GM23338 (cell line): Measurements from ENCODE around the gene ATP10D. TPM values are rescaled to one million over a fixed set of nuclear protein-coding genes. Genes with fewer than 3 reads are reported as not detected.

ENCODE experiments used
- ATAC-seq: fragments of 200-7000 bp; cut with Tn5 transposase; 3 replicates; pipeline ENCODE4 v1.9.1; 2020
- DNase-seq: peaks from one replicate; pipeline ENCODE4 v3.0.0-alpha.2; 2015; ENCODE audit warnings: low spot score
- H2AFZ ChIP-seq: fragments of 200-600 bp; sonication (generic); 2 replicates; pipeline ENCODE4 v1.8.0; 2016; ENCODE audit warnings: antibody characterized with exemption, mild to moderate bottlenecking, moderate library complexity
- H3F3A ChIP-seq: fragments of 200-600 bp; sonication (generic); replicated peaks from 2 replicates; pipeline ENCODE4 v1.8.0; 2017; ENCODE audit warnings: antibody characterized with exemption, mixed run types, low read depth
- H3K27ac ChIP-seq: fragments of 200-600 bp; sonication (generic); 2 replicates; pipeline ENCODE4 v1.6.1; 2016; ENCODE audit warnings: low read depth
- H3K27me3 ChIP-seq: fragments of 200-600 bp; sonication (generic); 2 replicates; pipeline ENCODE4 v1.8.0; 2016; ENCODE audit warnings: mild to moderate bottlenecking, mixed run types, moderate library complexity; ENCODE audit not compliant: insufficient read depth
- H3K36me3 ChIP-seq: fragments of 200-600 bp; sonication (generic); 2 replicates; pipeline ENCODE4 v1.8.0; 2016; ENCODE audit warnings: mild to moderate bottlenecking; ENCODE audit not compliant: insufficient read depth
- H3K4me1 ChIP-seq: fragments of 200-600 bp; sonication (generic); 2 replicates; pipeline ENCODE4 v1.8.0; 2016; ENCODE audit warnings: mild to moderate bottlenecking, moderate library complexity; ENCODE audit not compliant: insufficient read depth
- H3K4me2 ChIP-seq: fragments of 200-600 bp; sonication (generic); 2 replicates; pipeline ENCODE4 v1.7.1; 2017; ENCODE audit warnings: mixed run types
- H3K4me3 ChIP-seq: fragments of 200-600 bp; sonication (generic); 2 replicates; pipeline ENCODE4 v1.6.1; 2016; ENCODE audit warnings: mixed run types
- H3K79me2 ChIP-seq: fragments of 200-600 bp; sonication (generic); replicated peaks from 2 replicates; pipeline ENCODE4 v1.8.0; 2017; ENCODE audit warnings: mild to moderate bottlenecking; ENCODE audit not compliant: insufficient read depth
- H3K9me2 ChIP-seq: fragments of 200-600 bp; sonication (generic); 2 replicates; pipeline ENCODE4 v1.8.0; 2017; ENCODE audit not compliant: insufficient read depth
- H4K20me1 ChIP-seq: fragments of 200-600 bp; sonication (generic); replicated peaks from 2 replicates; pipeline ENCODE4 v1.8.0; 2017; ENCODE audit warnings: mild to moderate bottlenecking; ENCODE audit not compliant: insufficient read depth
- H3K27ac Mint-ChIP-seq: 2 replicates; pipeline ENCODE4 v1.8.0; 2020; ENCODE audit warnings: inconsistent platforms, mild to moderate bottlenecking, moderate library complexity, mixed read lengths
- H3K27me3 Mint-ChIP-seq: 3 replicates; pipeline ENCODE4 v1.8.0; 2022; ENCODE audit warnings: low read depth, mild to moderate bottlenecking, moderate library complexity, mixed read lengths, inconsistent platforms; ENCODE audit not compliant: insufficient read depth, poor library complexity
- H3K36me3 Mint-ChIP-seq: 3 replicates; pipeline ENCODE4 v1.8.0; 2021; ENCODE audit warnings: low read depth, mild to moderate bottlenecking, inconsistent platforms, moderate library complexity, mixed read lengths
- H3K4me1 Mint-ChIP-seq: 3 replicates; pipeline ENCODE4 v1.8.0; 2020; ENCODE audit warnings: mild to moderate bottlenecking, inconsistent platforms, mixed read lengths
- H3K4me3 Mint-ChIP-seq: 3 replicates; pipeline ENCODE4 v1.8.0; 2021; ENCODE audit warnings: moderate library complexity, mild to moderate bottlenecking, inconsistent platforms, mixed read lengths
- H3K9me3 Mint-ChIP-seq: 3 replicates; pipeline ENCODE4 v1.8.0; 2020; ENCODE audit warnings: moderate library complexity, mild to moderate bottlenecking, inconsistent platforms, mixed read lengths
- CREB1 ChIP-seq: fragments of 250-450 bp; sonication (Bioruptor Pico); IDR thresholded peaks from 2 replicates; pipeline ENCODE4 v1.5.0; 2020; ENCODE audit warnings: low read depth, mild to moderate bottlenecking, moderate library complexity
- CTCF ChIP-seq, 2 experiments: fragments of 200-600 bp in 1 of 2; sonication (generic) in 1 of 2; conservative IDR thresholded peaks; 2 replicates each; pipeline versions ENCODE4 v1.5.1 to v1.6.1; 2016 to 2017; ENCODE audit warnings: antibody characterized with exemption in 2 of 2, low read depth in 2 of 2, mild to moderate bottlenecking in 2 of 2, moderate library complexity in 1 of 2
- EZH2 ChIP-seq: fragments of 200-600 bp; sonication (generic); IDR thresholded peaks from one replicate; pipeline ENCODE4 v1.8.0; 2017; ENCODE audit warnings: antibody characterized with exemption, mild to moderate bottlenecking, low read depth; ENCODE audit not compliant: unreplicated experiment
- NANOG ChIP-seq: IDR thresholded peaks from 2 replicates; pipeline ENCODE4 v1.6.1; 2016; ENCODE audit warnings: antibody characterized with exemption, borderline replicate concordance
- POLR2AphosphoS5 ChIP-seq: IDR thresholded peaks from 2 replicates; pipeline ENCODE4 v1.6.1; 2016; ENCODE audit warnings: antibody characterized with exemption, low read depth
- REST ChIP-seq: IDR thresholded peaks from one replicate; pipeline ENCODE4 v1.6.1; 2018; ENCODE audit warnings: antibody characterized with exemption; ENCODE audit not compliant: unreplicated experiment
- ZNF114 ChIP-seq: fragments of 250-450 bp; sonication (Bioruptor Pico); IDR thresholded peaks from 2 replicates; pipeline ENCODE4 v1.5.0; 2020; ENCODE audit warnings: mild to moderate bottlenecking, moderate library complexity
- ZNF331 ChIP-seq: fragments of 250-450 bp; sonication (Bioruptor Pico); IDR thresholded peaks from 2 replicates; pipeline ENCODE4 v1.5.0; 2020; ENCODE audit warnings: low read depth, mild to moderate bottlenecking, moderate library complexity
- ZNF462 ChIP-seq: fragments of 250-450 bp; sonication (Bioruptor Pico); IDR thresholded peaks from 2 replicates; pipeline ENCODE4 v1.5.0; 2020; ENCODE audit warnings: mild to moderate bottlenecking, moderate library complexity
- polyA plus RNA-seq: library from polyadenylated mRNA; unstranded; fragments of >200 nt; fragmentation: Nextera tagmentation; extraction: Ambion mirVana; gene quantifications from 2 replicates; pipeline ENCODE4 v1.2.1, GENCODE V29; 2016
- total RNA-seq: library from RNA; depleted of rRNA; stranded (reverse); fragments of >200 nt; shearing (Covaris generic); gene quantifications from 2 replicates; pipeline ENCODE4 v1.2.3, GENCODE V29; 2014

Gene ATP10D
- total and polyA plus RNA-seq, 2 experiments from 2014 or later: 4.5 to 4.7 TPM

GRCh38 chr4:47640911-47641310 is 155.8 kb downstream of the ATP10D start:
- H3K9me2 ChIP-seq: no peaks in the 10 kb centered on the region
- H3K36me3 ChIP-seq: no peaks in the 10 kb centered on the region
- no peak for DNase-seq
- no peak overlapping the region for H3K4me2 ChIP-seq
- TF ChIP-seq CTCF (conservative IDR thresholded peaks at IDR 0.05; ENCODE audit: low read depth in 2 of 2): no peak
- TF ChIP-seq ZNF114 (CRISPR knock-in tag): no peak
- TF ChIP-seq CREB1 (CRISPR knock-in tag): no peak
- TF ChIP-seq ZNF462: no peak
- TF ChIP-seq REST: no peak
- no peak for TF ChIP-seq POLR2AphosphoS5
- no peak for TF ChIP-seq EZH2
- no peak for TF ChIP-seq ZNF331 (CRISPR knock-in tag)
- no peak for TF ChIP-seq NANOG
- no peak overlapping the region for H3K27ac ChIP-seq
- no peaks in the 10 kb centered on the region for H3K27me3 ChIP-seq
- Mint-ChIP-seq H3K27me3 (no peaks in the 10 kb centered on the region), H3K36me3 (peaks cover 15% of the 10 kb centered on the region; the same call in 2 of the 3 replicates), H3K4me1 (0 out of 3 replicates have a peak, but pooled peaks cover 3% of the 10 kb centered on the region), H3K4me3 (no peak overlapping the region), H3K9me3 (peaks cover 24% of the 10 kb centered on the region), H3K27ac (no peak overlapping the region)
- no peak for ATAC-seq
- H2AFZ ChIP-seq: no peak overlapping the region
- H3K79me2 ChIP-seq: no peaks in the 10 kb centered on the region
- H3K4me1 ChIP-seq: no peaks in the 10 kb centered on the region
- no peaks in the 10 kb centered on the region for H3F3A ChIP-seq
- no peak overlapping the region for H3K4me3 ChIP-seq
- H4K20me1 ChIP-seq: no peaks in the 10 kb centered on the region
